Measurements from ENCODE around the gene LIMS1. TPM values are rescaled to one million over a fixed set of nuclear protein-coding genes. Genes with fewer than 3 reads are reported as not detected.

The LIMS1 gene
- total RNA-seq, 1 donor from 2014 or later, result 217 TPM

DNA sequence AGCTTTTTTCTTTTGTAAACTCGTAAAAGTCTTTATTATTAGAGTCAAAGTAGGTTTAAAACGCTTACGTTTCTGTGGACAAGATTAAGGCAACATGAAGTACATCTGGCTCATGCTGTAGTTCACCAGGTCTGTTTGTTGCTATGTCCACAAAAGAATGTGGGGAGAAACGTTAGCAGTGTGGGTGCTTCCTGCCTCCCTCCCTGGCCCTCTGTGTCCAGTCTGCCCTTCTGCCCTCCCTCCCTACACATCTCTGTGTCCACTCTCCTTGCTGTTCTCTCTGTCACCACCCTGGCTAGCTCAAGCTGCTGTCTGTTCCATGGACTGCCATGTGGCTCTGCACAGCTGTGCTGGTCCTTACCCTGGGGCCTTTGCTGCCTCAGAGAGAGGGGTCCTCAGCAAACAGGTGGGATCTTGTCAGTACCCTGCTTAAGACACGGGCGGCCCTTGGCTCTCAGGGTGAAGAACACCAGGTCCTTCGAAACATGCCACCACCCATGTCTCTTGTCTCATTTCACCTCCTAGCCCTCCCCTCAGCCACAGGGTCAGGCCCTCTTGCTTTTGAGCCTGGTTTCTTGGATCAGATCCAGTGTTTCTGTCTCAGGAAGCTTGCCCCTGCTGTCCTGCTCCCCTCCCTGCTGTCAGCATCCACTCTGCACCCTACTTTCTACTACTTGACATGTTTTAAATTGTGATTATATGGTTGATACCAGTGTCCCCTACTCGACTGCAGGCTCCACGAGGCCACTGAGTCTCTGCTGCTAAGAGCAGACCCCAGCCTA is 79.2 kb downstream of the LIMS1 start:
- no peak for DNase-seq (ENCODE audit: low read depth in 2 of 2)

- no peak for DNase-seq (ENCODE audit: low read depth in 2 of 2)
Measured at GRCh38 chr2:108614043-108614545, 79.8 kb downstream of the LIMS1 start.

DNA sequence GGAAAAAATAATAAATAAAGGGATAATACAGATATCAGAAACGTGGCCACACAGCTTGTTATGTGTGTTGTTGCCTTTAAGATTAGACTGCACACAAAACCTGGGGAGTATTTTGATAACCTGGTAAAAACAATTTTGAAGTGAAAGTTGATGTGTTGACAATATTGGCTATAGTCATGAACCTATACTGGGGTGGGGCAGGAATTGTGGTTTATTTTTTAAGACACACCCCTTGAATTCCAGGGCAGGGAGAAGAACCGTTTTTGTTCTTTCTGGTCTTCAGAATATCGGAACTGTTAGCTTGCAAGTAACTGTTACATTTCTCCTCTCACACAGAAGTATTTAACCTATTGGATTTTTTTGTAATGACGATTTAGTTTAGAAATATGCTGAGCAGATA is 80.4 kb downstream of the LIMS1 start:
- no peak for DNase-seq (ENCODE audit: low read depth in 2 of 2)

- DNase-seq (ENCODE audit: low read depth in 2 of 2), result peak in 1 of 2 donors; percentile 55
Measured at GRCh38 chr2:108615480-108616090, 81.3 kb downstream of the LIMS1 start.

DNA sequence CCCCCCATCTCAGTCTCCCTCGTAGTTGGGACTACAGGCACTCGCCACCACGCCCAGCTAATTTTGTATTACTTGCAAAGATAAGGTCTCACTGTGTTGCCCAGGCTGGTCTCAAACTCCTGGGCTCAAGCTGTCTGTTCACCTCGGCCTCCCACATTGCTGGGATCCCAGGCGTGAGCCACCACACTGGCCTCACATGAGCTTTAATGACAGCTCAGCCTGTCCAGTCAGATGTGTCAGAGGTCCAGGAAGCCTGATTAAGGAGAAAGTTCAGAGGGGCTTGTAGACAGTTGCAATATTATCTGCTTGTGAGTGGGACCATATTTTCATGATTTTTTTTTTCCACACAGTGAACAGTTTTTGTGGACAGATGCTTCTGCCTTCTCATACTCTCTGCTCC is 82.0 kb downstream of the LIMS1 start:
- peak in 1 of 2 donors; percentile 36 for DNase-seq (ENCODE audit: low read depth in 2 of 2)

GRCh38 chr2:108616751-108617161 is 82.5 kb downstream of the LIMS1 start:
- DNase-seq (ENCODE audit: low read depth in 2 of 2), result peak in 1 of 2 donors; percentile 82

GRCh38 chr2:108617617-108618016 is 83.3 kb downstream of the LIMS1 start:
- DNase-seq (ENCODE audit: low read depth in 2 of 2), result no peak

GRCh38 chr2:108619925-108620620 is 85.8 kb downstream of the LIMS1 start:
- no peak for DNase-seq (ENCODE audit: low read depth in 2 of 2)

DNA sequence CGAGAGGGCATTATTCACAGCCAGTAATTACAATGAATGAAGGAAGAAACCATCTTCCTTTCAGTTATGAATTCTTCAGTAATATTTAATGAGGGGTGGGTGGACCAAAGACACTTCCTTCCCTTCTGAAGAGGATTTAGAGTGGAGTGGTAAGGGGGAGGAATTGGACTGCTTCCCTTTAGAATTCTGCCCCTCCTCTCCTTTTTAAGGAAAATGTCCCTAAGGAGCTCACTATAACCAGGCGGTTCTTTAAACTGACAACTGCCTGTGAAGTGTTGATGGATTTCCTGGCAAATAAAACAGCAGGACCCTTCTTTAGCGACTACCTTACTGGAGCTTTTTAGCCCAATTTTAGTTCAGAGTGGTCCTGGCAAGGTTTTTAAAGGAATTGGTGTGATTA is 86.4 kb downstream of the LIMS1 start:
- no peak for DNase-seq (ENCODE audit: low read depth in 2 of 2)

DNA sequence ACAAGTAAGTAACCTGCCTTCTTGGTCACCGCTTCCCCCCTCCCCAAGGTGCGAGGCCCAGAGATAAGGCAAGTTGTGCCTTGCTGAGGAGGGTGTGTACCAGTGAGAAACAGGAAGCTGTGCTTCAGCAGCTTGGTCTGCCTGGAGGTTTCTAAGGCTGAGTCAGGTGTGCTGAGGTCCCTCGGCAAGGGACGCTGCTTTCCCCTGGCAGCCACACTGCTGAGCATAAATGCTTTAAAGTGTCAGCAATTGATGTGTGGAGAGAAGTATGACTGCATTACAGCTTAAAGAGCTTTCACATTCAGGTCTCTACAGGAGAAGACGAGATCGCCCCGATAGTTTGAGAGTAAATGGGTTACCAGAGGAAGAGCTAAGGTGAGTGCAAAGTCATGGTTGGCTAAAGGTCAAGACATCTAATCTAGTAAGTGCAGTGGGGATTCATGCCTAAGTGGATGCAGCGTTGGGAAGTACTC is 86.9 kb downstream of the LIMS1 start:
- peak in 1 of 2 donors; percentile 72 for DNase-seq (ENCODE audit: low read depth in 2 of 2)

- DNase-seq (ENCODE audit: low read depth in 2 of 2), result peak; percentile 48 to 86
Measured at GRCh38 chr2:108621687-108622681, 87.7 kb downstream of the LIMS1 start.

GRCh38 chr2:108623616-108624015 is 89.3 kb downstream of the LIMS1 start:
- DNase-seq (ENCODE audit: low read depth in 2 of 2), result no peak

DNA sequence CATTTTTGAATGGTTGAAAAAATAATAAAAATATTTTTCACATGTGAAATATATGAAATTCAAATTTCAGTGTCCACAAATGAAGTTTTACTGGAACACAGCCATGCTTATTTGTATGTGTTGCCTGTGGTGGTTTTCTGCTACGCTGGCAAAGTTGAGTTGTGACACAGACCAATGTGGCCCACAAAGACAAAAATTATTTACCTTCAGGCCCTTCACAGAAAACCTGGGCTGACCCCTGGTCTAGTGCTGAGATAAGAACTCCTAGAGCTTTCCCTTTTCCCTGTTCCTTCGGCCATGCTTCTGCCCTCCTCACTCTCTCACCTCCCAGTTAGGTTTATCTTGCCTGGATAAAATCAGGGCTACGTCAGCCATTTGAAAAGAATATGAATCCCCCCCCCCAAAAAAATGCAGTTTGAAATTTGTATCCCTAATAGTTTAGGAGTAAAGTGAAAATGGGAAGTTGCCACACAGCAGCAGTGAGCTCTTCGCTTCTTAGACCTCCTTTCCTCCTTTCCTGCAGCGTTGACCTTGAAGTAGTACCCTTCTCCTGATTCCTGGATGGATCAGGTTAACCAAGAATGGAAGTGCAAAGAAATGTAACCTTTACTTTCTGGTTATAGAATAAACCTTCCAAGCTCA is 91.0 kb downstream of the LIMS1 start:
- no peak for DNase-seq (ENCODE audit: low read depth in 2 of 2)

DNA sequence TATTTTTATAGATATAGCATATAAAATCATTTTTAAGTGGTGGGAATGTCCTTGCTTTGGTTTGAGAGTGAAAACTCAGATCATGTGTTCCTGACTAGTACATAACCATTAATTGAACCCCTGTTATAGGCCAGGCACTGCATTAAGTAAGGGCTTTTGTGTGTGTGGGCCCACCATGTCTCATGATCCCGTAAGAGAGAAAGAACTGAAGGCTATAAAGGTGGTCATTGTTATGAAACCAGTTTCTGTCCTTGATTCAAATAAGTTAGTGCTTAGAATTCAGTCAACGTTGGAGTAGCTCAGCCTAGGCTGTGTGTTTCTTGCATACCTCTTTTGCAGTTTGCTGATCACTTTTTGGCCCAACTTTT is 91.5 kb downstream of the LIMS1 start:
- no peak for DNase-seq (ENCODE audit: low read depth in 2 of 2)

DNA sequence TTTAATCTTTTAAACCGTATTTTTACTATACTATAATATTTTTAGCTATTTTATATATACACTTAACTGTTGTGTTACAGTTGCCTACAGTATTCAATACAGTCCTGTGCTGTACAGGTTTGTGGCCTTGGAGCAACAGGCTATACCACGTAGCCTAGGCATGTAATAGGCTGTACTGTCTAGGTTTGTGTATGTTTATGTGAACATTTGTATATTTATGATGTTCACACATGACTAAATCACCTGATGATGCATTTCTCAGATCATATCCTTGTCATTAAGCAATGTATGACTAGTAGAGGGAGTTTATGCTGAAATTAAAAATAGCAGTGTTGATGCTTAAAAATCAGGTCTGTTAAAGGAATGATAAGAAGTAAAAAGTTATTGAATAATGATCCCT is 92.7 kb downstream of the LIMS1 start:
- no peak for DNase-seq (ENCODE audit: low read depth in 2 of 2)

DNA sequence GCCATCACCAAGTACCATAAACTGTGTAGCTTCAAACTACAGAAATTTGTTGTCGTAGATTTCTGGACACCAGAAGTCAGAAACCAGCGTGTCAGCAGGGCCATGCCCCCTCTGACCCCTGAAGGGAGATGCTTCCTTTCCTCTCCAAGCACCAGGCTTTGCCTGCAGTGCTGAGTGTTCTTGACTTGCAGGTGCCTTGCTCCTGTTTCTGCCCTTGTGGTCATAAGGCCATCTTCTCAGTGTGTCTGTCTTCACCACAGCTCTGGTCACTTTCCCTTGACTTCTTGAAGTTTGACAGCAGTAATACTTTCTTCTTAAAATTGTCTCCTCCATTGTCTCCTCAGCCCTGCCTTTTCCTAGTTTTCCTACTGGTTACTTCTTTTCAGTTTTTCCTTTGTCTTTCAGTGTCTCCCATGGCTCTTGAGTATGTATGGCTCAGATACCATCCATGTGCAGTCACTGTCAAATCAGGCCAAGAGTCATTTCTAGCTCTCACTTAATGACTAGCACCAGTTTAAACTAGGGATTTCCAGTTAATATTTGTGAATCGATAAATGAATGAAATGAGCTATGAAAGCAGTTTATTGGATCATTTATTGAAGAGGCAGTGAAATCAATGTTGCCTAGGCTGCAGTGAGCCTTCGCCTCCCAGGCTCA is 93.8 kb downstream of the LIMS1 start:
- DNase-seq (ENCODE audit: low read depth in 2 of 2), result no peak

DNA sequence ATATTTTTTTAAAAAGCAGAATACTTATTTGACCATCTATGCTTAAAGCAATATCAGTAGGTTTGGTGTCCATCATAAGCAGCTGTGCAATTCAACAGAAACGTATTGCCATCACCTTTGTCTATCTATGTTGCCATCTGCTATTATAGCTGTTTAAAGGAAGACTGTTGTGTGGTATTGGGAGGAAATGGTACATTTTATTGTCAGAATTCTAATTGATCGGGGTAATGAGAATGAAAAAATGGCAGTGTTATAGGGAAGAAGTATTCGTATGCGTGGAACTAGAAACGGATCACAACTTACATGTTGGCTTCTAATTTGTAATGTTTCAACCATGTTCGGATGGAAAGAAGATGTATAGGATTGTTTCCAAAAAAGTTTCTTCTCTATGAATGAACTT is 94.7 kb downstream of the LIMS1 start:
- no peak for DNase-seq (ENCODE audit: low read depth in 2 of 2)

GRCh38 chr2:108629417-108629816 is 95.1 kb downstream of the LIMS1 start:
- DNase-seq (ENCODE audit: low read depth in 2 of 2), result no peak

DNA sequence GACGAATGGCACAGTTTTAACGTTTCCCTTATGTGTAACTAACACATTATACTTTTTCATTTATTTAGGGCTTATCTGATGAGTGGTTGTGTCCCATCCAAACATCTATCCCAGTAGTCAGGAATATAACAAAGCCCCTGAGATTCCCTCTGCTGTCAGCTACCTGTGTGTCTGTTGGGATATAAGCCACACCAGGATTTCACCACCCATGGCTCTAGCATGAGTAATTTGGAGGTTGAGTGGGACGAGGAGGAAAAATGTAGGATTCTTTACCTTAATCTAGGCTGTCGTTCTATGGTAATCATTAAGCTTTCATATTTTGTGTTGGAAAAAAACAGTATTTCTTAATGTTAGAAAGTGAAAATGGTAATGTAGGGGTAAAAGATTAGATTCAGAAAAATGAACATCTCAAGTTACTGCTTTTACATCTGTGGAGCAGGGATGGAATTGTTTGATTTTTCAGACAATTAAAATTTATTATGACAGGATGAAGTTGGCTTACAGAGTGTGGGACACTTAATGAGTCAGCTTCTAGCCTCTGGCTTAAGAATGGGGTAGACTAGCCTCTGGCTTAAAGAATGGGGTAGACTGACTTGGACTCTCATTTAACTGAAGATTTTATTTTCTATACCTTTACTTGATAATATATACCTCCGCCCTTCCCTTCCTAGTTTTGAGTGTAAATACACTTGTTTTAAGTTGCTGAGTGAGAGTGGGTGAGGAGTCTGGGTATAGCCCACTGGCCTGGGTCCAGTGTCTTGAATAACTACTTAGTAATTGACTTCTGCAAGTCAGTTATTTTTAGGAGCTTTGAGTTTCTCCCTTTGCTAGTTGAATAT is 96.5 kb downstream of the LIMS1 start:
- no peak for DNase-seq (ENCODE audit: low read depth in 2 of 2)

All from dermis microvascular lymphatic vessel endothelial cell (primary cell).